ENCODE data around the gene AGR2.
A peak's percentile ranks its signal among the peaks of the same experiment; 100 is the strongest.

The AGR2 gene

DNA sequence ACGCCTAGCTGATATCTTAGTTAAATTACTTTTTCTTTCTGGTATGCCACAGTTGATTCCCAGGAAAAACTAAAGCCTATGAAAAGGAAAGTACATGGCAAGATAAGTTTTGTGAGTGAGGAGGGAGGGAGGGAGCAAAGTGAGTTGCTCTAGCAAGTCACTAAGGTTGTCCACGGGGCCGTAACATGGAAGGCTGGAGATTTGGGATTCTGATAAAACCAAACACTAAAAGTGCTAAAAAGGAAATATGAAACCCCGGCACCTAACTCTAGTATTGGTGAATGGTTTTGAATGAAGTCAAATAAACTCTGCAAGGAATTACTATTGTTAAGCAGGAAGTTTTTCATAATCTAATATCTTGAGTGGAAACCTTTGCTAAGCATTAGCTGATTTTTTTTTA lies 1.7 kb downstream of the AGR2 start:
- TF ChIP-seq, protein P1, sequence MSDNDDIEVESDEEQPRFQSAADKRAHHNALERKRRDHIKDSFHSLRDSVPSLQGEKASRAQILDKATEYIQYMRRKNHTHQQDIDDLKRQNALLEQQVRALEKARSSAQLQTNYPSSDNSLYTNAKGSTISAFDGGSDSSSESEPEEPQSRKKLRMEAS (IDR thresholded peaks at IDR 0.05; ENCODE audit: low read depth, low read length): no peak
- no peak for TF ChIP-seq POLR2A (IDR thresholded peaks at IDR 0.05; ENCODE audit: extremely low read depth, insufficient read length)
- no peak for TF ChIP-seq MYC (IDR thresholded peaks at IDR 0.05; ENCODE audit: low read depth, low read length)
- TF ChIP-seq, protein P2, sequence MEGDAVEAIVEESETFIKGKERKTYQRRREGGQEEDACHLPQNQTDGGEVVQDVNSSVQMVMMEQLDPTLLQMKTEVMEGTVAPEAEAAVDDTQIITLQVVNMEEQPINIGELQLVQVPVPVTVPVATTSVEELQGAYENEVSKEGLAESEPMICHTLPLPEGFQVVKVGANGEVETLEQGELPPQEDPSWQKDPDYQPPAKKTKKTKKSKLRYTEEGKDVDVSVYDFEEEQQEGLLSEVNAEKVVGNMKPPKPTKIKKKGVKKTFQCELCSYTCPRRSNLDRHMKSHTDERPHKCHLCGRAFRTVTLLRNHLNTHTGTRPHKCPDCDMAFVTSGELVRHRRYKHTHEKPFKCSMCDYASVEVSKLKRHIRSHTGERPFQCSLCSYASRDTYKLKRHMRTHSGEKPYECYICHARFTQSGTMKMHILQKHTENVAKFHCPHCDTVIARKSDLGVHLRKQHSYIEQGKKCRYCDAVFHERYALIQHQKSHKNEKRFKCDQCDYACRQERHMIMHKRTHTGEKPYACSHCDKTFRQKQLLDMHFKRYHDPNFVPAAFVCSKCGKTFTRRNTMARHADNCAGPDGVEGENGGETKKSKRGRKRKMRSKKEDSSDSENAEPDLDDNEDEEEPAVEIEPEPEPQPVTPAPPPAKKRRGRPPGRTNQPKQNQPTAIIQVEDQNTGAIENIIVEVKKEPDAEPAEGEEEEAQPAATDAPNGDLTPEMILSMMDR (IDR thresholded peaks at IDR 0.05; ENCODE audit: low read depth, low read length): no peak
- no peak for DNase-seq (ENCODE audit: low read depth)
- H3K4me3 ChIP-seq (ENCODE audit: low read depth, low read length): no peak overlapping the region

DNA sequence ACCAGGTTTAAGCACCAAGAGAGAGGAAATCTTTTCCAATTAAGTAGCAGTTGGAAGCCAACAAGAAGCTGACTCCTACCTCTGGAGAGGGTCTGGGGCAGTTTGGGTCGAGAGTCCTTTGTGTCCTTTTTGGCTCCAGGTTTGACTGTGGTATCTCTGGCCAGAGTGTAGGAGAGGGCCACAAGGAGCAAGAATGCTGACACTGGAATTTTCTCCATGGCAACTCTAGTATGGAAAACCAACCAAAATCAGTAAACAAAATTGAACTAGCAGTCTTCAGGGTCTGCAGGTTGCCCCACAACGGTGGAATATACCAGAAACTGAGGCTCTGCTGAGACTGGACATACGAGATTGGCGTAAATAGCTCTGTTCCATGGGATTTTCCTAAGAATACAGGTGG lies 3.2 kb downstream of the AGR2 start:
- no peak for TF ChIP-seq POLR2A (IDR thresholded peaks at IDR 0.05; ENCODE audit: extremely low read depth, insufficient read length)
- TF ChIP-seq, protein P2 (IDR thresholded peaks at IDR 0.05; ENCODE audit: low read depth, low read length): no peak
- TF ChIP-seq, protein P1 (IDR thresholded peaks at IDR 0.05; ENCODE audit: low read depth, low read length): no peak
- no peak for TF ChIP-seq MYC (IDR thresholded peaks at IDR 0.05; ENCODE audit: low read depth, low read length)
- no peak overlapping the region for H3K4me3 ChIP-seq (ENCODE audit: low read depth, low read length)

DNA sequence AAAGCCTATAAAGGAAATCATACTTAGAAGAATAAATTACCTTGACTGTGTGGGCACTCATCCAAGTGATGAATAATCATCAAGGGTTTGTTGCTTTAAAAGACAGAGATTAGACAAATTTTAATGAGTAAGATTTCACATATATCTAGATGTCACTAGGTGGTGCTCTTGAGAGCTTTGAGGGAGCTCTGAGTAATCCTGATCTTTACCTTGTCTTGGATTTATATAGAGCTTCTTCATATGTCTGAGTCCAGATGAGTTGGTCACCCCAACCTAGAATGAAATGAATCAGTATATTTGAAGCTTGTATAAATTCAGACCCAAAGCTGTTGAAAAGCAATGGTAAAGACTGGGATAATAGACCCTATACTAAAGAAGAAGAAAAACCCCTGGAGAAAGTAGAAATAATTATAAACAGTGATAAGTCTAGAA lies 3.7 kb downstream of the AGR2 start:
- TF ChIP-seq MYC (IDR thresholded peaks at IDR 0.05; ENCODE audit: low read depth, low read length) (no peak), POLR2A (IDR thresholded peaks at IDR 0.05; ENCODE audit: extremely low read depth, insufficient read length) (no peak)
- TF ChIP-seq, protein P1 (IDR thresholded peaks at IDR 0.05; ENCODE audit: low read depth, low read length): no peak
- TF ChIP-seq, protein P2 (IDR thresholded peaks at IDR 0.05; ENCODE audit: low read depth, low read length): peak; percentile 52
- H3K4me3 ChIP-seq (ENCODE audit: low read depth, low read length): no peak overlapping the region
- peak; percentile 72 for DNase-seq (ENCODE audit: low read depth)

More for the DNA sequence above, 3.2 kb downstream of the AGR2 start:
- no peak for DNase-seq (ENCODE audit: low read depth)

DNA sequence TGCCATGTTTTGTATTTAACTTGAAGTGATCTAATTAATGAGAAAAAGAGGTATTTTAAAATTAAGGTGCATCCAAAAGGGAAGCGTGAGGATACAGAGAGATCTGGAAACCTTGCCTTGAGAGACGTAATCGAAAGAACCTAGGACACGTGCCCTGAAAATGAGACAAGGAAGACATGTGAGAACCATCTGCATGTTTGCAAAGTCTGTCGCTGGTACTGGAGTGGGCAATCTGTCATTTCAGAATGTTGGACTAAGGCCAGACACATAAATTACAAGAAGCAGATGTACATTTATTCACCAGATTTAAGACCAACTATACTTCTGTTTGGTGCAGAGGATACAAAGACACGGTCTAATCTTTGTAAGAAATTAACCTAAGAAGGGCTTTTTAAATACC lies 9.2 kb downstream of the AGR2 start:
- DNase-seq (ENCODE audit: low read depth): no peak
- TF ChIP-seq, protein P2 (IDR thresholded peaks at IDR 0.05; ENCODE audit: low read depth, low read length): no peak
- H3K4me3 ChIP-seq (ENCODE audit: low read depth, low read length): no peak overlapping the region

DNA sequence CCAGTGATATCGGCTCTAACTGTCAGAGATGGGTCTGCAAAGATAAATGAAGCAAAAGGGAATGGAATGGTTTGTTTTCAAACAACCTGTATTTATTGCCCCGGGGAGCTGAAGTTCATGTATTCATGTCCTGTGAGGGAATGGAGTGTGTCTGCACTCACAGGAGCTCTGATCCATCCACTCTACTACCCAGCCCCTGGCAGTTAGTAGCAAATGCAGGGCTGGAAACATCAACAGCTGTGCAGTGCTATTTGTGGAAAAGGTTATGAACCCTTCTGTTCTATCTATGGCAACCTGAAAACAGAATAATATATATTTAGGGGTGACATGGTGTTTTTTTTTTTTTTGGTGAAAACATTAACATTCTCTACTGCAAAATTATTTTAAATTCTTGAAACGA lies 9.8 kb downstream of the AGR2 start:
- no peak for DNase-seq (ENCODE audit: low read depth)
- no peak overlapping the region for H3K4me3 ChIP-seq (ENCODE audit: low read depth, low read length)
- TF ChIP-seq, protein P2 (IDR thresholded peaks at IDR 0.05; ENCODE audit: low read depth, low read length): no peak
- TF ChIP-seq POLR2A (IDR thresholded peaks at IDR 0.05; ENCODE audit: extremely low read depth, insufficient read length): no peak
- TF ChIP-seq MYC (IDR thresholded peaks at IDR 0.05; ENCODE audit: low read depth, low read length): no peak

DNA sequence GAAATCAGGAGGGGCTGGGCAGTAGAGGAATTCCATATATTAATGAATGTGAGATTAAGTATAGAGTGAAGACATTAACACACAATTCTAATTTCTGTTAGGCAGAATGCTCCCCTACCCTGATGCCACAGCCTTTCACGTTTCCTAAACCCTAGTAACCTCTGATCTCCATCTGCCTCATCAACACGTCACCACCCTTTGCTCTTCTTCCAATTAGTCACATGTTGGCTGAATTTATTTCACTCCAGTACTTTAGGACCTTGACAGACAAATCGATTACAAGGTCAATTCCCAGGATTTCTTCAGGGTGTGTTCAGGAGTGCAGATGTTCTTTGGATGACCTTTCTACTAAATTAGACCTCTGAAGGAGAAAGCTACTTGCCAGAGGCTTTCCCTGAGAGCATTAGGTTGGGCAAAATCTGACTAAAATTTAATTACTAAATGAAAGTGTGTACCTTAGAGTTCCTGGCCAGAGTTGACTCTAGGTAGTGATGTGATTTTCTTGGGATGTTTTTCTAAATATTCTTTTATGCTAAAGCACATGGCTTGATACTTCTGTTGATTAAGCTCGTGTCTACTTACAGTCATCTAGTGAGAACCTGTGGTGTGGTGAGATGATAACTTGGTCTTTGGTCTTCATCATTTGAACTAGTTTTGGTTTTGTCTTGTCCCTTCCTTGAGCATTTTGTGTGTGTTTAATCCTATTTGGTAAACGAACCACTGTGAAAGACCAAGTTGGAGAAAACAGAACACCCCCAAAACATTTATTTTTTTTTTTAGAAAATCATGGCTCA lies 12.7 kb downstream of the AGR2 start:
- no peak overlapping the region for H3K4me3 ChIP-seq (ENCODE audit: low read depth, low read length)
- TF ChIP-seq, protein P2 (IDR thresholded peaks at IDR 0.05; ENCODE audit: low read depth, low read length): no peak
- TF ChIP-seq MYC (IDR thresholded peaks at IDR 0.05; ENCODE audit: low read depth, low read length) (no peak), POLR2A (IDR thresholded peaks at IDR 0.05; ENCODE audit: extremely low read depth, insufficient read length) (no peak)
- TF ChIP-seq, protein P1 (IDR thresholded peaks at IDR 0.05; ENCODE audit: low read depth, low read length): no peak
- DNase-seq (ENCODE audit: low read depth): no peak

All from NB4 (cell line).